HCT116 (cell line): Measurements from ENCODE around the gene ILRUN. TPM values are rescaled to one million over a fixed set of nuclear protein-coding genes. Genes with fewer than 3 reads are reported as not detected.
"Not testable (repeated sequence)": the region's sequence is repeated elsewhere in the genome, so short reads cannot be mapped to it uniquely, and the experiment has no call there.

ENCODE experiments used
- ATAC-seq: fragments of 200-7000 bp; cut with Tn5 transposase; 2 replicates; pipeline ENCODE4 v1.9.1; 2020; ENCODE audit warnings: mild to moderate bottlenecking, moderate library complexity
- BruUV-seq: library from RNA; stranded (reverse); fragments of 400-500 nt; replicated peaks from 2 replicates; lab custom pipeline; 2021; lab: Mats Ljungman, UMichigan
- CTCF ChIA-PET: fragments of 300-600 bp; sonication (Branson Sonifier 250); formaldehyde crosslinking; loops from one replicate; lab custom pipeline; 2021; ENCODE audit warnings: antibody characterized with exemption; lab: Charles Lee
- POLR2A ChIA-PET: fragments of 300-600, 350-600 bp; sonication (Branson Sonifier 250); formaldehyde crosslinking; loops from one replicate; lab custom pipeline; 2021; ENCODE audit warnings: antibody characterized with exemption; lab: Charles Lee
- RAD21 ChIA-PET, 2 experiments: fragments of 300-600 bp; sonication (Branson Sonifier 250); formaldehyde crosslinking; loops; one replicate each; lab custom pipeline; 2023; ENCODE audit warnings: low total read pairs in 2 of 2; ENCODE audit not compliant: uncharacterized antibody in 2 of 2, unreplicated experiment in 2 of 2, low non-redundant PET in 1 of 2; lab: Charles Lee
- DNase-seq: peaks from one replicate; pipeline ENCODE4 v3.0.0-alpha.2; 2010; ENCODE audit warnings: low read depth, low spot score
- H2AFZ ChIP-seq: fragments of 200-600 bp; shearing (Covaris generic), sonication (generic); 2 replicates; pipeline ENCODE4 v1.6.1; 2017; ENCODE audit warnings: low read depth, mixed run types, mixed read lengths, antibody characterized with exemption, low read length; ENCODE audit not compliant: poor library complexity, severe bottlenecking
- H3K27ac ChIP-seq: 2 replicates; pipeline ENCODE4 v1.5.1; 2012; ENCODE audit warnings: low read depth, low read length
- H3K27me3 ChIP-seq: fragments of 200-600 bp; sonication (generic); 2 replicates; pipeline ENCODE4 v1.6.1; 2016; ENCODE audit warnings: mixed run types, low read length, mixed read lengths; ENCODE audit not compliant: insufficient read depth
- H3K36me3 ChIP-seq, 2 experiments: fragments of 200-500 bp in 1 of 2; fragments of 200-600 bp in 1 of 2; sonication (Bioruptor generic) in 1 of 2; sonication (generic) in 1 of 2; 2 replicates each; pipeline versions ENCODE4 v1.5.1 to v1.6.1; 2014 to 2016; ENCODE audit warnings: low read length in 2 of 2, inconsistent platforms in 1 of 2, mixed read lengths in 1 of 2, mixed run types in 1 of 2; ENCODE audit not compliant: insufficient read depth in 2 of 2, control insufficient read depth in 1 of 2
- H3K4me1 ChIP-seq, 2 experiments: fragments of 200-600 bp in 1 of 2; sonication (generic) in 1 of 2; 2 replicates each; pipeline versions ENCODE4 v1.5.1 to v1.6.1; 2012 to 2017; ENCODE audit warnings: low read length in 2 of 2, inconsistent platforms in 1 of 2, mild to moderate bottlenecking in 1 of 2, mixed read lengths in 1 of 2, mixed run types in 1 of 2, moderate library complexity in 1 of 2; ENCODE audit not compliant: insufficient read depth in 2 of 2, control insufficient read depth in 1 of 2
- H3K4me2 ChIP-seq: fragments of 200-600 bp; sonication (generic); 2 replicates; pipeline ENCODE4 v1.6.1; 2017; ENCODE audit warnings: mixed run types, low read length, mixed read lengths
- H3K4me3 ChIP-seq, 2 experiments: fragments of 200-600 bp in 1 of 2; sonication (generic) in 1 of 2; replicated peaks in 1 of 2; 2 replicates each; pipeline ENCODE4 v1.5.1; 2011 to 2016; ENCODE audit warnings: low read length in 2 of 2, control low read depth in 1 of 2, low read depth in 1 of 2, mild to moderate bottlenecking in 1 of 2, mixed read lengths in 1 of 2, mixed run types in 1 of 2
- H3K79me2 ChIP-seq: fragments of 200-600 bp; sonication (generic); 2 replicates; pipeline ENCODE4 v1.6.1; 2017; ENCODE audit warnings: mild to moderate bottlenecking, mixed run types, low read length, moderate library complexity, mixed read lengths; ENCODE audit not compliant: insufficient read depth
- H3K9ac ChIP-seq: fragments of 200-600 bp; sonication (generic); 2 replicates; pipeline ENCODE4 v1.6.1; 2016; ENCODE audit warnings: low read length, mixed read lengths
- H3K9me2 ChIP-seq: fragments of 200-600 bp; sonication (generic), shearing (Covaris generic); 2 replicates; pipeline ENCODE4 v1.6.1; 2017; ENCODE audit warnings: mixed run types, mild to moderate bottlenecking, moderate library complexity; ENCODE audit not compliant: insufficient read depth
- H3K9me3 ChIP-seq, 2 experiments: fragments of 200-500 bp in 1 of 2; fragments of 200-600 bp in 1 of 2; sonication (Bioruptor generic) in 1 of 2; sonication (generic) in 1 of 2; 2 replicates each; pipeline ENCODE4 v1.6.1; 2014 to 2017; ENCODE audit warnings: low read length in 2 of 2, mixed read lengths in 2 of 2, inconsistent platforms in 1 of 2, low read depth in 1 of 2, mild to moderate bottlenecking in 1 of 2, mixed run types in 1 of 2, moderate library complexity in 1 of 2; ENCODE audit not compliant: control insufficient read depth in 1 of 2, insufficient read depth in 1 of 2
- H4K20me1 ChIP-seq: fragments of 200-600 bp; sonication (generic), shearing (Covaris generic); 2 replicates; pipeline ENCODE4 v1.6.1; 2017; ENCODE audit warnings: mixed run types, mild to moderate bottlenecking, moderate library complexity; ENCODE audit not compliant: insufficient read depth
- EGR1 ChIP-seq: IDR thresholded peaks from 2 replicates; pipeline ENCODE4 v1.6.1; 2012; ENCODE audit warnings: low read depth
- EZH2phosphoT487 ChIP-seq: fragments of 200-600 bp; IDR thresholded peaks from 2 replicates; pipeline ENCODE4 v1.6.1; 2018; ENCODE audit warnings: antibody characterized with exemption, borderline replicate concordance
- FOSL1 ChIP-seq: IDR thresholded peaks from 2 replicates; pipeline ENCODE4 v1.6.1; 2012; ENCODE audit warnings: low read depth
- POLR2A ChIP-seq: IDR thresholded peaks from 2 replicates; pipeline ENCODE4 v1.7.0; 2011; ENCODE audit warnings: borderline replicate concordance; ENCODE audit not compliant: insufficient read depth, insufficient read length; ENCODE audit errors: extremely low read depth
- YY1 ChIP-seq: IDR thresholded peaks from 2 replicates; pipeline ENCODE4 v1.6.1; 2011; ENCODE audit warnings: low read length, low read depth, moderate library complexity, mild to moderate bottlenecking; ENCODE audit not compliant: insufficient replicate concordance; ENCODE audit errors: extremely low read depth
- ZNF274 ChIP-seq: fragments of 200-500 bp; sonication (Bioruptor generic); IDR thresholded peaks from 2 replicates; pipeline ENCODE4 v1.6.1; 2014; ENCODE audit warnings: mild to moderate bottlenecking, low read depth, low read length, inconsistent platforms
- intact Hi-C: fragments of 100-400 bp; cut with micrococcal nuclease; formaldehyde crosslinking; loops from 2 replicates; pipeline ENCODE4 v1.10.0; 2022
- total RNA-seq: library from RNA; stranded (reverse); gene quantifications from one replicate; pipeline ENCODE4 v1.2.1, GENCODE V29; 2021; ENCODE audit not compliant: unreplicated experiment
- TF ChIP-seq, protein P1 (sequence below): IDR thresholded peaks from 2 replicates; pipeline ENCODE4 v1.6.1; 2012; ENCODE audit warnings: low read depth

Gene ILRUN
- total RNA-seq, 1 experiment from 2014 or later = 51.9 TPM

- Histone ChIP-seq H3K9ac (no peak overlapping the region), H2AFZ (no peak overlapping the region), H3K4me3 (no peak overlapping the region), H3K36me3 (no peaks in the 10 kb centered on the region), H3K9me2 (no peaks in the 10 kb centered on the region), H3K27me3 (no peaks in the 10 kb centered on the region), H4K20me1 (no peaks in the 10 kb centered on the region), H3K4me1 (peaks cover 27 to 43% of the 10 kb centered on the region in 2 experiments), H3K27ac (no peak overlapping the region), H3K4me2 (peak overlapping the region; percentile 48), H3K79me2 (peaks cover 97% of the 10 kb centered on the region), H3K9me3 (no peaks in the 10 kb centered on the region)
- CTCF ChIA-PET = no interaction called here
- TF ChIP-seq YY1 (no peak), ZNF274 (no peak), EZH2phosphoT487 (no peak), EGR1 (no peak), FOSL1 (no peak), POLR2A (no peak)
- TF ChIP-seq, protein P1, sequence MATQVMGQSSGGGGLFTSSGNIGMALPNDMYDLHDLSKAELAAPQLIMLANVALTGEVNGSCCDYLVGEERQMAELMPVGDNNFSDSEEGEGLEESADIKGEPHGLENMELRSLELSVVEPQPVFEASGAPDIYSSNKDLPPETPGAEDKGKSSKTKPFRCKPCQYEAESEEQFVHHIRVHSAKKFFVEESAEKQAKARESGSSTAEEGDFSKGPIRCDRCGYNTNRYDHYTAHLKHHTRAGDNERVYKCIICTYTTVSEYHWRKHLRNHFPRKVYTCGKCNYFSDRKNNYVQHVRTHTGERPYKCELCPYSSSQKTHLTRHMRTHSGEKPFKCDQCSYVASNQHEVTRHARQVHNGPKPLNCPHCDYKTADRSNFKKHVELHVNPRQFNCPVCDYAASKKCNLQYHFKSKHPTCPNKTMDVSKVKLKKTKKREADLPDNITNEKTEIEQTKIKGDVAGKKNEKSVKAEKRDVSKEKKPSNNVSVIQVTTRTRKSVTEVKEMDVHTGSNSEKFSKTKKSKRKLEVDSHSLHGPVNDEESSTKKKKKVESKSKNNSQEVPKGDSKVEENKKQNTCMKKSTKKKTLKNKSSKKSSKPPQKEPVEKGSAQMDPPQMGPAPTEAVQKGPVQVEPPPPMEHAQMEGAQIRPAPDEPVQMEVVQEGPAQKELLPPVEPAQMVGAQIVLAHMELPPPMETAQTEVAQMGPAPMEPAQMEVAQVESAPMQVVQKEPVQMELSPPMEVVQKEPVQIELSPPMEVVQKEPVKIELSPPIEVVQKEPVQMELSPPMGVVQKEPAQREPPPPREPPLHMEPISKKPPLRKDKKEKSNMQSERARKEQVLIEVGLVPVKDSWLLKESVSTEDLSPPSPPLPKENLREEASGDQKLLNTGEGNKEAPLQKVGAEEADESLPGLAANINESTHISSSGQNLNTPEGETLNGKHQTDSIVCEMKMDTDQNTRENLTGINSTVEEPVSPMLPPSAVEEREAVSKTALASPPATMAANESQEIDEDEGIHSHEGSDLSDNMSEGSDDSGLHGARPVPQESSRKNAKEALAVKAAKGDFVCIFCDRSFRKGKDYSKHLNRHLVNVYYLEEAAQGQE = no peak
- BruUV-seq = TSS peak; percentile 14
- RAD21 ChIA-PET = no interaction called here
- POLR2A ChIA-PET = no interaction called here
- ATAC-seq (no peak), DNase-seq (no peak)
- intact Hi-C loops = no loop called here
Observed at GRCh38 chr6:34671367-34671766, 25.2 kb downstream of the ILRUN start.

DNA sequence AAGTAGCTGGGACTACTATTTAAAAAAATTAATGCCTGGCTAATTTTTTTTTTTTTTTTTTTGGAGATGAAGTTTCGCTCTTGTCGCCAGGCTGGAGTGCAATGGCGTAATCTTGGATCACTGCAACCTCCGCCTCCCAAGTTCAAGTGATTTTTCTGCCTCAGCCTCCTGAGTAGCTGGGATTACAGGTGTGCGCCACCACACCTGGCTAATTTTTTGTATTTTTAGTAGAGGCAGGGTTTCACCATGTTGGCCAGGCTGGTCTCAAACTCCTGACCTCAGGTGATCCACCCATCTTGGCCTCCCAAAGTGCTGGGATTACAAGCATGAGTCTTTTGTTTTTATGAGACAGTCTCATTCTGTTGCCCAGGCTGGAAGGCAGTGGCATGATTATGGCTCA lies 27.8 kb downstream of the ILRUN start:
- H3K79me2 ChIP-seq = peaks cover 98% of the 10 kb centered on the region
- H3K4me2 ChIP-seq, intact Hi-C loops, H3K9ac ChIP-seq, H3K9me2 ChIP-seq, BruUV-seq, H3K27ac ChIP-seq, H3K4me3 ChIP-seq, CTCF ChIA-PET, H3K9me3 ChIP-seq, ATAC-seq, H4K20me1 ChIP-seq, H3K36me3 ChIP-seq, H2AFZ ChIP-seq, RAD21 ChIA-PET, H3K27me3 ChIP-seq, DNase-seq: not testable (repeated sequence)
- POLR2A ChIA-PET = interaction anchor here (0.6 kb wide), 1 partner anchor 442 kb away, joined by 4 read pairs; no protein-coding TSS in a partner anchor
- H3K4me1 ChIP-seq = peaks cover 29 to 50% of the 10 kb centered on the region in 2 experiments
